Omental fat pad (tissue), 4 donors: ENCODE data around the gene FKBP7. TPM values are rescaled to one million over a fixed set of nuclear protein-coding genes. Genes with fewer than 3 reads are reported as not detected.
"Not testable (repeated sequence)": the region's sequence is repeated elsewhere in the genome, so short reads cannot be mapped to it uniquely, and the experiment has no call there.

Experiments
- ATAC-seq: fragments of 150-250 bp; one replicate; pipeline ENCODE4 v1.9.1; 2016; ENCODE audit warnings: mild to moderate bottlenecking, moderate library complexity; ENCODE audit not compliant: low FRiP score
- DNase-seq: peaks from one replicate; pipeline ENCODE4 v3.0.0-alpha.2; 2019; ENCODE audit warnings: low spot score
- total RNA-seq, 4 donors: library from RNA; depleted of rRNA; stranded (reverse); fragments of >200 nt; gene quantifications; one replicate each; pipeline ENCODE4 v1.1.0, GENCODE V29; 2016
- TF ChIP-seq, protein P1 (sequence below), 3 donors: fragments of 450-650 bp; IDR thresholded peaks; one replicate each; pipeline ENCODE4 v1.5.1; 2016 to 2017; ENCODE audit warnings: antibody characterized with exemption in 3 of 3, mild to moderate bottlenecking in 3 of 3, moderate library complexity in 2 of 3

Gene FKBP7
- total RNA-seq, 4 donors from 2014 or later, result 6.8 to 17.5 (median 15.3) TPM

- TF ChIP-seq, protein P1, sequence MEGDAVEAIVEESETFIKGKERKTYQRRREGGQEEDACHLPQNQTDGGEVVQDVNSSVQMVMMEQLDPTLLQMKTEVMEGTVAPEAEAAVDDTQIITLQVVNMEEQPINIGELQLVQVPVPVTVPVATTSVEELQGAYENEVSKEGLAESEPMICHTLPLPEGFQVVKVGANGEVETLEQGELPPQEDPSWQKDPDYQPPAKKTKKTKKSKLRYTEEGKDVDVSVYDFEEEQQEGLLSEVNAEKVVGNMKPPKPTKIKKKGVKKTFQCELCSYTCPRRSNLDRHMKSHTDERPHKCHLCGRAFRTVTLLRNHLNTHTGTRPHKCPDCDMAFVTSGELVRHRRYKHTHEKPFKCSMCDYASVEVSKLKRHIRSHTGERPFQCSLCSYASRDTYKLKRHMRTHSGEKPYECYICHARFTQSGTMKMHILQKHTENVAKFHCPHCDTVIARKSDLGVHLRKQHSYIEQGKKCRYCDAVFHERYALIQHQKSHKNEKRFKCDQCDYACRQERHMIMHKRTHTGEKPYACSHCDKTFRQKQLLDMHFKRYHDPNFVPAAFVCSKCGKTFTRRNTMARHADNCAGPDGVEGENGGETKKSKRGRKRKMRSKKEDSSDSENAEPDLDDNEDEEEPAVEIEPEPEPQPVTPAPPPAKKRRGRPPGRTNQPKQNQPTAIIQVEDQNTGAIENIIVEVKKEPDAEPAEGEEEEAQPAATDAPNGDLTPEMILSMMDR (IDR thresholded peaks at IDR 0.05), result no peak
- ATAC-seq, result no peak
- DNase-seq, result no peak
Observed at GRCh38 chr2:178429336-178429735, 49.1 kb downstream of the FKBP7 start.

DNA sequence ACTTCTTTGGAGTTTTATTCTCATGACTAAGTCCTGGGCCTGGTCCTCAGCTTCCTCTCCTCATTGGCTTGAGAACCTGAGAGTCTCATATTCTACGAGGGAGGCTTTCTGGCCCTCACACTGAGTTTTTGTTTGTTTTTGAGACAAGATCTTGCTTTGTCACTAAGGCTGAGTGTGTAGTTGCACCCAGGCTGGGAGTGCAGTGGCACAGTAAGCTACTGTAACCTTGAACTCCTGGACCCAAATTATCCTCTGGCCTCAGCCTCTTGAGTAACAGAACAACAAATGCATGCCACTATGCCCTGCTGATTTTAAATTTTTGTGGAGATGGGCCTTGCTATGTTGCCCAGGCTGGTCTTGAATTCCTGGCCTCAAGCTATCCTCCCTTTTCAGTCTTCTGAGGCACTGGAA lies 50.0 kb downstream of the FKBP7 start:
- DNase-seq, result no peak
- TF ChIP-seq, protein P1 (IDR thresholded peaks at IDR 0.05), result no peak
- no peak for ATAC-seq

GRCh38 chr2:178427458-178427857 lies 50.9 kb downstream of the FKBP7 start:
- ATAC-seq, result no peak
- TF ChIP-seq, protein P1 (IDR thresholded peaks at IDR 0.05), result no peak

DNA sequence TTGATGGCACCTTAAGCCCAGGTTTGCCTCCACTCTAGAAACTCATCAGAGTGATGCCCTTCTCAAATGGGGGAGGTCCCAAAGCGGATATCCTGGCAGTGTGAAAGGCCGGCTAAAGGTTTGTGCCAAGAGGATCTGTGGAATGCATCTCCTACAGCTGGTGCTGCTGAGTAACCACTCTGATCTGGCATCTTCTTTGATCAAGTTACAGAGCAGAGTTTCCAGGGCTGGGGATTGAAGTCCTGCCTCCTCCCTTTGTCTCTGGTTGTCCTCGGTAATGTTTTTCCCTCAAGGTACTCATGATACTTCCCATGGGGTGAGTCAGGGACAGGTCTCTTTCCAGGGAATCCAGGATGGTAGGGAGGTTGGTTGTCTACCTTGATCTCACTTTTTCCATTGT lies 52.0 kb downstream of the FKBP7 start:
- TF ChIP-seq, protein P1 (IDR thresholded peaks at IDR 0.05), result no peak
- ATAC-seq (no peak), DNase-seq (no peak)

More at GRCh38 chr2:178427458-178427857, 50.9 kb downstream of the FKBP7 start:
- no peak for DNase-seq

DNA sequence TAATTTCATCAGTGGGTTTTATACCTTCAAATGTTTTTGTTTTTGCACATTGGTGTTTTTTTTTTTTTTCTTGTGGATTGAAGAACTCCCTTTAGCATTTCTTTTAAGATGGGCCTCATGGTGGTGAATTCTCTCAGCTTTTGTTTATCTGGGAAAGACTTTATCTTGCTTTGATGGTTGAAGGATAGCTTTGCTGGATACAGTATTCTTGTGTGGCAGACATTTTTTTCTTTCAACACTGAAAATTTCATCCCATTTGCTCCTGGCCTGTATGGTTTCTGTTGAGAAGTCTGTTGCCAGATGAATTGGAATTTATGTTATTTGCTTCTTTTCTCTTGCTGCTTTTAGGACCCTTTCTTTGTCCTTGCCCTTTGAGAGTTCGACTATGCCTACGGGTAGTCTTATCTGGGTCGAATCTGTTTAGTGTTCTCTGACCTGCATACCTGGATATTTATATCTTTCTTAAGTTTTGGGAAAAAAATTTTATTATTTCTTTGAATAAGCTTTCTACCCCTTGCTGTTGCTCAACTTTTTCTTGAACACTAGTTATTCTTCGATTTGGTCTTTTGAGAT lies 53.1 kb downstream of the FKBP7 start:
- TF ChIP-seq, protein P1 (IDR thresholded peaks at IDR 0.05), result no peak
- no peak for ATAC-seq
- DNase-seq, result no peak

- not testable (repeated sequence) for ATAC-seq, DNase-seq
Observed at GRCh38 chr2:178423746-178424145, 54.7 kb downstream of the FKBP7 start.

DNA sequence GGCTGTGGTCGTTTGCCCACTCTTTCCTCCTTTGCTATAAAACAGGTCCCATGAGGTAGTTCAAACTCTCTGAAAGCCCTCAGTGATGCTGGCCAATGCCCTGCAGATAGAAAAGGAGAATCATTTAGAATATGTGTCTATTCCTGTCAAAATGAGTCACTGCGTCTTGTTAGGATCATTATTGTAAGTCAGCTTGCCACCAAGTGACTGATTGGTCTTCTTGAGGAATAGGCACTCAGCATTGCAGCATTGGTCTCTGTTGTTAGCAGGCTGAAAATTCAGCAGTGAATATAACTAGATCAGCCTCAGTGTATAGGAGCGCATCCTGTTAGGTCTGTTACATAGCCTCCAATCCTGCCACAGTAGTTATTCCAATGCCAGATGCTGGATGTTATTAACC lies 56.3 kb downstream of the FKBP7 start:
- DNase-seq (no peak), ATAC-seq (no peak)
- TF ChIP-seq, protein P1 (IDR thresholded peaks at IDR 0.05), result no peak
